Measurements from ENCODE around the gene SCUBE1. TPM values are rescaled to one million over a fixed set of nuclear protein-coding genes. Genes with fewer than 3 reads are reported as not detected.

Gene SCUBE1
- total and polyA plus RNA-seq, 9 donors: 5.5 to 202 (median 49.0) TPM

DNA sequence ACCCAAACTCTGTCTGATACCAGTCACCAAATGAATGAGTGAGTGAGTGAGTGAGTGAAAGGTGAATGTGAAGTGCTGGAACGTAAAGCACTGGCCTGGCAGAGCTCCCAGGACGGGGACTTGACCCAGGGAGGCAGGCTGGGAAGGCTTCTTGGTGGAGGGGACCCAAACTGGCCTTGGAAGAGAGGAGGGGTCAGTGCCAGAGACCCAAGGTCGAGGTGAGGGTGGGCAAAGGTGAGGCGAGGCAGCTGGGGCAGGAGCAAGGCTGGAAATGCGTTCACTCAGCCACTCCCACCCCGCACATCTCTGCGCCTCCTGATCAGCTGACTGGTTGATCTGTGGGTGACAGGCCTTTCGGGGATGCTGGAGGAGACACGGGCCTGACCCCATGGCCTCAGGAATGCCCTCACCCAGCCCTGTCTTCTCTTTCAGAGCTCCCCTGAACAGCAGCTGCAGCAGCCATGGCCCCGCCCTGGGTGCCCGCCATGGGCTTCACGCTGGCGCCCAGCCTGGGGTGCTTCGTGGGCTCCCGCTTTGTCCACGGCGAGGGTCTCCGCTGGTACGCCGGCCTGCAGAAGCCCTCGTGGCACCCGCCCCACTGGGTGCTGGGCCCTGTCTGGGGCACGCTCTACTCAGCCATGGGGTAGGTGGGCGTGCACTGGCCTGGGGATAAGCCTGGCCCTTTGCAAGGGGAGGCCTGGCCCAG, 184.2 kb downstream of the SCUBE1 start:
- Histone ChIP-seq H3K36me3 (no peaks in the 10 kb centered on the region), H3K4me1 (ENCODE audit: insufficient read depth) (peaks cover 8% of the 10 kb centered on the region), H3K9me3 (no peaks in the 10 kb centered on the region), H3K27ac (no peak overlapping the region), H3K27me3 (no peaks in the 10 kb centered on the region), H3K4me3 (no peak overlapping the region)
- 83 to 91% (median 87%) methylated on average over 17 to 24 of the region's 24 CpGs for WGBS, 3 donors
- intact Hi-C loops (cut with DNase I): no loop called here
- DNase-seq: no peak
- TF ChIP-seq POLR2A (IDR thresholded peaks at IDR 0.05): no peak
- TF ChIP-seq EP300 (IDR thresholded peaks at IDR 0.05): no peak
- TF ChIP-seq, protein P1, sequence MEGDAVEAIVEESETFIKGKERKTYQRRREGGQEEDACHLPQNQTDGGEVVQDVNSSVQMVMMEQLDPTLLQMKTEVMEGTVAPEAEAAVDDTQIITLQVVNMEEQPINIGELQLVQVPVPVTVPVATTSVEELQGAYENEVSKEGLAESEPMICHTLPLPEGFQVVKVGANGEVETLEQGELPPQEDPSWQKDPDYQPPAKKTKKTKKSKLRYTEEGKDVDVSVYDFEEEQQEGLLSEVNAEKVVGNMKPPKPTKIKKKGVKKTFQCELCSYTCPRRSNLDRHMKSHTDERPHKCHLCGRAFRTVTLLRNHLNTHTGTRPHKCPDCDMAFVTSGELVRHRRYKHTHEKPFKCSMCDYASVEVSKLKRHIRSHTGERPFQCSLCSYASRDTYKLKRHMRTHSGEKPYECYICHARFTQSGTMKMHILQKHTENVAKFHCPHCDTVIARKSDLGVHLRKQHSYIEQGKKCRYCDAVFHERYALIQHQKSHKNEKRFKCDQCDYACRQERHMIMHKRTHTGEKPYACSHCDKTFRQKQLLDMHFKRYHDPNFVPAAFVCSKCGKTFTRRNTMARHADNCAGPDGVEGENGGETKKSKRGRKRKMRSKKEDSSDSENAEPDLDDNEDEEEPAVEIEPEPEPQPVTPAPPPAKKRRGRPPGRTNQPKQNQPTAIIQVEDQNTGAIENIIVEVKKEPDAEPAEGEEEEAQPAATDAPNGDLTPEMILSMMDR (IDR thresholded peaks at IDR 0.05): no peak

DNA sequence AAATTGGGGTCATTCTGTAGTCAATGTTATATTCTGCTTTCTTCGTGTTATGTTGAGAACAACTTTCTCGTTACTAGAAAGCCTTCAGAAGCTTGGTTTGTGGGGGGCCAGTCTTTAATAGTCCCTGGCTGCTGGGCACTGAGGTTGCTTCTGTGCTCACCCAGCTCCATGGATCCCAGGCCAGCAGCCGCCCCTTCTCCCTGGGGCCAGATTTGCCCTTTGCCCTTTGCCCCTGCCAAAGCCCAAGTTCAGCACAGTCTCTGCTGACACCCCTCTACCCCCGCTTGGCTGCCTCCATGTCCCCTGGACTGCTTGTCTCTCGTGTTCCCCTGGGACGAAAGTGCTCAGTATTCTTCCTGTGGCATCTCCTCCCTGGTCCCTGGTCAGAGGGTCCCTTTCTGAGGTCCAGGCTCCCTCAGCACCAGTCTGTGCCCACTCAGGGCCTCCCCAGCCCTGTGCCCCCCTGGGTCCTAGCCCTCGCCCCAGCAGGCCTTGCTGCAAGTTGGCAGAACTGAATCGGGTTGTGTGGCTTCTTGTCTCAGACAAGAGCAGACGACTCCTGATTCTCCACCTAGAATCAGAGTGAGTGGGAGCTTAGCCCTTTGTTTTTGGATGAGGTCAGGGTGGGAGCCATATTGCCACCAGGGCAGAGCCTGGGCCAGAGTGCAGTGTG, 185.2 kb downstream of the SCUBE1 start:
- TF ChIP-seq POLR2A (IDR thresholded peaks at IDR 0.05): no peak
- TF ChIP-seq EP300 (IDR thresholded peaks at IDR 0.05): no peak
- TF ChIP-seq, protein P1 (IDR thresholded peaks at IDR 0.05): no peak
- H3K4me1 ChIP-seq (ENCODE audit: insufficient read depth): peaks cover 2% of the 10 kb centered on the region

DNA sequence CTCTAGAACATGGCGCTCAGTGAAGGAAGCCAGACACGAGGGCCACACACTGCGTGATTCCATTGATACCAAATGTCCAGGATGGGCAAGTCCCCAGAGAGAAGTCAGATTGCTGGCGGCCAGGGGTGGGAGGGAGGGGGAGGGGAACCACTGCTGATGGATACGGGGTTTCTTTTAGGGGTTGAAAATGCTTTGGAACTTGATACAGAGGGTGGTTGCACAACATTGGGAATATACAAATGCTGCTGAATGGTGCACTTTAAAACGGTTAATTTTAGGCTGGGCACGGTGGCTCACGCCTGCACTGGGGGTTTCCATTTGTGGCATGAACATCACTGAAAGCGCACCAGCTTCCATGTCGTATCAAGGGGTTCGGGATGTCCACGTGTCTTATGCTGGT, 186.8 kb downstream of the SCUBE1 start:
- intact Hi-C loops (cut with DNase I): no loop called here
- TF ChIP-seq, protein P1 (IDR thresholded peaks at IDR 0.05): no peak
- TF ChIP-seq POLR2A (IDR thresholded peaks at IDR 0.05) (no peak), EP300 (IDR thresholded peaks at IDR 0.05) (no peak)
- WGBS, 3 donors: 85 to 89% (median 88%) methylated on average over 12 of the region's 12 CpGs

More for the DNA sequence above, 185.2 kb downstream of the SCUBE1 start:
- no peaks in the 10 kb centered on the region for H3K9me3 ChIP-seq
- no peak overlapping the region for H3K4me3 ChIP-seq
- no peak overlapping the region for H3K27ac ChIP-seq
- H3K36me3 ChIP-seq: no peaks in the 10 kb centered on the region
- DNase-seq: no peak
- WGBS, 3 donors: 79 to 87% (median 80%) methylated on average over 9 of the region's 9 CpGs
- H3K27me3 ChIP-seq: no peaks in the 10 kb centered on the region
- intact Hi-C loops (cut with DNase I): no loop called here

DNA sequence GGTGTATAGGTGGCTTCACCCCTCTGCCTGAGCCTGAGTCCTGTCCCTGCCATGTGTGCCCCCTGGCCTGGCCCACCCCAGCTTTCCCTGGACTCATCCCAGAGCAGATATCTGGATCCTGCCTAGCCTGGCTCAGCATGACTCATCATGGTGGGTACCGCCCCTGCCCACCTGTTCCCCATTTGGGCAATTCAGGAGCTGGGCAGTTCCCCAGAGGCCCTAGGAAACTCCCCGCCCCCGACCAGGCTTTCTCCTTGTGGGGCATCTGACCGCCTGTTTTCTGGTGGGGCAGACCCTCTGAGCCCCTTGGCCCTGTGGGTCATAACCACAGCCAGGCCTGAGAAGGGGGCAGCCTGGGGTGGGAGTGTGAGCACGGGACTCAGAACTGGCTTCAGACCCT, 187.4 kb downstream of the SCUBE1 start:
- Histone ChIP-seq H3K36me3 (no peaks in the 10 kb centered on the region), H3K4me3 (no peak overlapping the region), H3K27ac (no peak overlapping the region), H3K9me3 (no peaks in the 10 kb centered on the region), H3K27me3 (no peaks in the 10 kb centered on the region), H3K4me1 (ENCODE audit: insufficient read depth) (peaks cover 7% of the 10 kb centered on the region)
- TF ChIP-seq EP300 (IDR thresholded peaks at IDR 0.05) (no peak), POLR2A (IDR thresholded peaks at IDR 0.05) (no peak)
- TF ChIP-seq, protein P1 (IDR thresholded peaks at IDR 0.05): no peak
- WGBS, 3 donors: 81 to 89% (median 84%) methylated on average over 5 of the region's 5 CpGs
- no peak for DNase-seq
- intact Hi-C loops (cut with DNase I): no loop called here

More for the DNA sequence above, 186.8 kb downstream of the SCUBE1 start:
- Histone ChIP-seq H3K4me3 (no peak overlapping the region), H3K9me3 (no peaks in the 10 kb centered on the region), H3K27me3 (no peaks in the 10 kb centered on the region), H3K4me1 (ENCODE audit: insufficient read depth) (peaks cover 6% of the 10 kb centered on the region), H3K27ac (no peak overlapping the region), H3K36me3 (no peaks in the 10 kb centered on the region)
- DNase-seq: no peak
